Activated T-cell treated with anti-CD3 and anti-CD28 coated beads, Interleukin-2, amount 50 U/mL, for 24 hours (primary cell): ENCODE measurements around the gene GHSR.

Experiments used
- DNase-seq: peaks from one replicate; pipeline ENCODE4 v3.0.0-alpha.2; 2020
- H3K27ac Mint-ChIP-seq: 2 replicates; pipeline ENCODE4 v1.8.0; 2020; ENCODE audit warnings: mild to moderate bottlenecking, mixed read lengths
- H3K27me3 Mint-ChIP-seq: 2 replicates; pipeline ENCODE4 v1.8.0; 2020; ENCODE audit warnings: mixed read lengths
- H3K36me3 Mint-ChIP-seq: 2 replicates; pipeline ENCODE4 v1.8.0; 2020; ENCODE audit warnings: low read depth, mixed read lengths
- H3K4me1 Mint-ChIP-seq: 2 replicates; pipeline ENCODE4 v1.8.0; 2020; ENCODE audit warnings: low read depth, mixed read lengths
- H3K4me3 Mint-ChIP-seq: 2 replicates; pipeline ENCODE4 v1.8.0; 2020; ENCODE audit warnings: mild to moderate bottlenecking, moderate library complexity, mixed read lengths
- H3K9me3 Mint-ChIP-seq: 2 replicates; pipeline ENCODE4 v1.8.0; 2020; ENCODE audit warnings: mixed read lengths

Gene GHSR

DNA sequence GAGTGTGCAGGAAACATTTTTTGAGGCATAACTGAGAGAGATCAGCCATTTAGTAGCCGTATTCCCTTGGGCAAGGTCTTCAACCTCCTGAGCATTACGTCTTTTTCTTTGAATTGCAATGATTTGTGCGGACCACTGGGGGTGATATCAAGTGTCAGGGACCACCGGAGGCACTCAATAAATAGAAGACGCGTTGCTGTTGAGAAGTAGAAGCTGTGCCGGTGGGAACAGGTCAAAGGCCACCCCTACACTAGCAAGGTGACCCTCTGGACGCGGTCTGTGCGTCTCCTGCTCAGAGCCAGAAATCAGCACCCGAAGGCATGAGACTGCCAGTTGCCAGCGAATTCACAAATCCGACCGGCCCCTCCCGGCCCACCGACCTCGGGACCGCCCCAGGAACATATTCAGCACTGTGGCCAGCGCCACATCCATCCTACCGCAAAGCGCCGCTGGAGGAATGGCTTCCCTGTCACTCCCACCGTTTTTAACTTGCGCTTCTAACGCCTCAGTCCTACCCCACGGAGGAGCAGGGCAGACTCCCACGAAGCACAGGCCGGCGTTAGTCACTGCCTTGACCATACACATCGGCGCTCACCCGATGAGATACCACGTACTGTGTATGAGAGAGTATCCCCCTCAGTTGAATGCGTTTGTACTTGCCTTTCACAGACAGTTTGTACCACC lies 1.4 kb upstream of the GHSR start:
- no peak overlapping the region for H3K27ac Mint-ChIP-seq
- peak; percentile 33 for DNase-seq
- H3K27me3 Mint-ChIP-seq: peaks cover 83% of the 10 kb centered on the region
- H3K4me3 Mint-ChIP-seq: no peak overlapping the region
- H3K36me3 Mint-ChIP-seq: no peaks in the 10 kb centered on the region
- H3K4me1 Mint-ChIP-seq: peaks cover 31% of the 10 kb centered on the region
- no peaks in the 10 kb centered on the region for H3K9me3 Mint-ChIP-seq

DNA sequence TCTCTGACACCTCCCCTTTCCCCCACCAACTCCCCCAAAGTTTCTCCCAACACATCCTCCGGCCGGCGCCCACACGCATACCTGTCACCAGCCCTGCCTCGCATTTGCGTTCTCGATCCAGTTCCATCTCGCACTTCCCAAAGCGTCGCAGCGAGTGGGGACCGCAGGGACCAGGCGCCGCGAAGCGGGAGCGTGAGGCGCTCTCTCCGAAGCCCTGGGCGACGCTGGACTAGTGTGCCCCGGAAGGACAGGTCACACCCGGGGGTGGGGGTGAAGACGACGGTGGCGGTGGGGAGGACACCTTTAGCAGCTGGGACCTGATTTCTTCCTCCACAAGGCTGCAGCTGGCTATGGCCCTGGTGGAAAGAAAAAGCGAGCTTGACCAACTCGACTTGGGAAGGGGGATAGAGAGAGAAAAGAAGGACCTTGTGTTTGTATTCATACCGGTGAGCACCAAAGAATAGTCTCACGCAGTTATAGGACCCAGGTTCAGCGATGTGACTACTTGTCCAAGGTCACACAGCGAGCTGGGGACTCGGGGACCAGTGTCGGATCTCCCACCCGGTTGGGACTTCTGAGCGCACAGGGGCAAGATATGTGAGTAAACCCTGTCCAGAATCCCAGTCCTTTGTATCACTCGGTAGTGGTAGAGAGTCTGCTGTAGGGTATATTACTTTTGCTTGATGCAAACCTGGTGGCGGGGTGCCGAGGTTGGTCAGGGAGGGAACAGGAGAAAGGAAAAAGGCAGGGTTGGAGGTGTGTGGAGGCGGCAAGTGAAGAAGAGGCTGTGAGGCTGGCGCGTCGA lies 607 bp upstream of the GHSR start:
- DNase-seq: peak; percentile 31
- peaks cover 31% of the 10 kb centered on the region for H3K4me1 Mint-ChIP-seq
- H3K4me3 Mint-ChIP-seq: peak overlapping the region; percentile 39
- no peaks in the 10 kb centered on the region for H3K9me3 Mint-ChIP-seq
- H3K36me3 Mint-ChIP-seq: no peaks in the 10 kb centered on the region
- peaks cover 77% of the 10 kb centered on the region for H3K27me3 Mint-ChIP-seq
- H3K27ac Mint-ChIP-seq: no peak overlapping the region

GRCh38 chr3:172446198-172446597 lies 2.1 kb downstream of the GHSR start:
- Mint-ChIP-seq H3K4me3 (no peak overlapping the region), H3K27me3 (peaks cover 73% of the 10 kb centered on the region), H3K4me1 (peaks cover 31% of the 10 kb centered on the region)

DNA sequence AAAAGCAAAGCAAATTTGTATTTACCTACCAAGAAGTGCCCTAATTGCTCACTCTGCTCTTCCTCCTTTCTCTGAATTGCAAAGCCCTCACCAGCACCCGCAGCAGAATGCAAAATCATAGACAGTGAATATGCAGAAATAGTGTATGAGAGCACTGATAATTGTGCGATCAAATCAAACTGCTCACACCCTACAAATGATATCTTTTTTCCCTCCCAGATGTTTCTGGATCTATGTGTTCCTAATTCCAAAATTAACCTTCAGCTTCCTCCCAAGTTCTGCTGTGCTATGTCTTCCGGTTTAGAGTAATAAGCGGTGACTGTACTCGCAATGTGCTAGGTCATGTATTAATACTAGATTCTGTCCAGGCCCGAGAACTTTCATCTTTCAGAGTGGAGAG lies 3.4 kb downstream of the GHSR start:
- Mint-ChIP-seq H3K4me3 (no peak overlapping the region), H3K36me3 (no peaks in the 10 kb centered on the region), H3K27ac (no peak overlapping the region), H3K4me1 (peaks cover 29% of the 10 kb centered on the region), H3K9me3 (no peaks in the 10 kb centered on the region), H3K27me3 (peaks cover 70% of the 10 kb centered on the region)
- no peak for DNase-seq

More at GRCh38 chr3:172446198-172446597, 2.1 kb downstream of the GHSR start:
- Mint-ChIP-seq H3K9me3 (no peaks in the 10 kb centered on the region), H3K36me3 (no peaks in the 10 kb centered on the region), H3K27ac (no peak overlapping the region)
- no peak for DNase-seq

DNA sequence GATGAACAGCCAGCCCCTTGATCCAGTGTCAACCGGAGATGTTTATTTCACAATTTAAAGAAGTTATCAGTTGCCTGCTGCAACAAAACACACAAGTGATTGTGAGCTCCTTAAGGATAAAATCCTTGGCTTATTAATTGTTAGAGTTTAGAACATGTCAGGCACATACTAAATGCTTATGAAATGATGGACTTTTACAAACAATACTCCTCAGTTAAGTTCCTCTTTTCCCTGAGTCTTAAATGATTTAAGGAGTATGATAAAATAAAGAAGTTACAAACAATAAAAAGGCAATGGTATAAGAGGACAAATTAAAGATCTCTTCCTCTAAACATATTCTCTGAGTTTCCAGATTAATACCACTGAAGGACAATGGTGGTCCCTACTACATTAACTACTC lies 5.7 kb downstream of the GHSR start:
- peaks cover 66% of the 10 kb centered on the region for H3K27me3 Mint-ChIP-seq
- H3K27ac Mint-ChIP-seq: no peak overlapping the region
- no peak overlapping the region for H3K4me3 Mint-ChIP-seq
- no peaks in the 10 kb centered on the region for H3K9me3 Mint-ChIP-seq
- peaks cover 7% of the 10 kb centered on the region for H3K4me1 Mint-ChIP-seq
- no peak for DNase-seq
- H3K36me3 Mint-ChIP-seq: no peaks in the 10 kb centered on the region

GRCh38 chr3:172441581-172441980 lies 6.7 kb downstream of the GHSR start:
- no peaks in the 10 kb centered on the region for H3K4me1 Mint-ChIP-seq
- H3K27me3 Mint-ChIP-seq: peaks cover 58% of the 10 kb centered on the region
- H3K4me3 Mint-ChIP-seq: no peak overlapping the region
- no peaks in the 10 kb centered on the region for H3K36me3 Mint-ChIP-seq
- no peak overlapping the region for H3K27ac Mint-ChIP-seq
- DNase-seq: no peak
- no peaks in the 10 kb centered on the region for H3K9me3 Mint-ChIP-seq

DNA sequence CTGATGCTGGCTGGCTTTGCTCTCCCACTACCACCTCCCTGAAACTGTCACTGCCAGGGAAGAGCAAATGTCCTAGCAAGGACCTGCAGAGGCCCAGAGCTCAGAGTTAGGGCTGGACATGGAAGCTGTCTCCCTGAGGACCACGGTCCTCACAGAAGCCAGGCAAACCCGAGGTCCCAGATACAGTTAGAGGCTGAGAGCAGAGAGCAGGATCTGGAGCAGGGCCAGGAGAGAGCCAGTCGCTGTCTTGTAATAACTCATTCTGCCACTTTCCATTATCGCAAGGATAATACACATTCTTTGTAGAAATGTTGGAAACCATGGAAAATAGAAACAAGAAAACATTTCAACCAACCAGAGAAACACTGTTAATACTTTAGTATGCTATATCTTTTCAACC lies 10.1 kb downstream of the GHSR start:
- Mint-ChIP-seq H3K27me3 (peaks cover 39% of the 10 kb centered on the region), H3K4me3 (no peak overlapping the region), H3K27ac (no peak overlapping the region), H3K9me3 (peaks cover 6% of the 10 kb centered on the region), H3K4me1 (no peaks in the 10 kb centered on the region), H3K36me3 (no peaks in the 10 kb centered on the region)
- DNase-seq: no peak

- H3K27me3 Mint-ChIP-seq: peaks cover 39% of the 10 kb centered on the region
- no peak overlapping the region for H3K27ac Mint-ChIP-seq
- H3K9me3 Mint-ChIP-seq: peaks cover 9% of the 10 kb centered on the region
- DNase-seq: no peak
- no peak overlapping the region for H3K4me3 Mint-ChIP-seq
- no peaks in the 10 kb centered on the region for H3K36me3 Mint-ChIP-seq
- no peaks in the 10 kb centered on the region for H3K4me1 Mint-ChIP-seq
These were observed 10.5 kb downstream of the GHSR start for GRCh38 chr3:172437713-172438112.

DNA sequence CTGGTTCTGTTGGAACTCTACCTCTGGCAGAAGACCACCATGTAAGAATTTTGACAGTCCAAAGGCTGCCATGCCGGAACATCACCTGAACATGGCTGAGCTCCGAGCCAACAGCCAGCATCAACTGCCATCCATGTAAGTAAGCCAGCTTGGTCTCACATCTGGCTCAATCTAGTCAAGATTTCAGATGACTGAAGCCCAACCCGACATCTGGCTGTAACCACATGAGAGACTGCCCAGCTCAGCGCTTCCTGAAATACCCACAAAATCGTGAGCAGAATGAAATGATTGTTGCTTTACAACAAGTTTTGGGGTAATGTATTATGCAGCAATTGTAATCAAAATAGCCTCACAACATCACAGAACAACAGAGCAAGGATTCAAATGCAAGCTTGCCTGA lies 32.9 kb downstream of the GHSR start:
- Mint-ChIP-seq H3K27ac (no peak overlapping the region), H3K4me3 (no peak overlapping the region), H3K9me3 (no peaks in the 10 kb centered on the region), H3K27me3 (peaks cover 32% of the 10 kb centered on the region), H3K4me1 (no peaks in the 10 kb centered on the region), H3K36me3 (no peaks in the 10 kb centered on the region)
- no peak for DNase-seq

GRCh38 chr3:172411478-172411947 lies 36.7 kb downstream of the GHSR start:
- Mint-ChIP-seq H3K27ac (no peak overlapping the region), H3K4me3 (no peak overlapping the region), H3K9me3 (no peaks in the 10 kb centered on the region), H3K36me3 (no peaks in the 10 kb centered on the region), H3K4me1 (no peaks in the 10 kb centered on the region), H3K27me3 (peaks cover 19% of the 10 kb centered on the region)
- no peak for DNase-seq

DNA sequence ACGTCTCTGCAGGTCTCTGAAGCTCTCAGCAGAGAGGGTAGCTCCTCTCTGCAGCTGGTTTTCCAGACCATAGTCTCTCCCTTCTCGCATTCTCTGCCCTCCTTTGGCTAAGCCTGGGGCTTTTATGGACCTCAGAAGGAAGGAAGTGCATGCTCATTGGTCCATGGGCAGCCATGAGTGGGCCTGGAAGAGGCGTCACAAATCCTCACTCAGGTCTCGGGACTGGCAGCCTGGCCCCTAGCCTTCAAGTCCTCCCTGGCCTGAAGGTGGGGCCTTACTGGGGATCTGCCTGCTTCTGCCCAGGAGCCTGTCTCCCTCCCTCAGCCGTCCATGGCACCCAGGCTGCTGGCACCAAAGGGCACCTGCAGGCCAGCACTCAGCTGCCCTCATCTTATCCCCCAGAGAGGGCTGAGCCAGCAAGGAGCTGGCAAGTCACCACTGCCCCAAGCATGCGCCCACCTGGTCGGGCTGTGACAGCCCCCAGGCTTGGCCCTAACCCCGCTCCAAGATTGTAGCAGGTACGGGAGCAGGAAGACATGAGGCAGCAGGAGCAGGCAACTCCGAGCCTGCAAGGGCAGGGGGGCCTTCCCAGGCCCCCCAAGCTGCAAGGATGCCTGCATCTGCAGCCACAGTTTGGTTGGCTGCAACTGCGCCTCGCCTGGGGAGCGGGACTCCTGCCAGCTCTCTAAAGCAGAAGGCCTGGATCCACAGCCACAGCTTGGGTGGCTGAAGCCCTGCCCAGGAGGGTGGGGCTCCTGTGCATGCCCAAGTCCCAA lies 37.4 kb downstream of the GHSR start:
- Mint-ChIP-seq H3K36me3 (no peaks in the 10 kb centered on the region), H3K27ac (no peak overlapping the region), H3K4me1 (no peaks in the 10 kb centered on the region), H3K9me3 (no peaks in the 10 kb centered on the region), H3K27me3 (peaks cover 16% of the 10 kb centered on the region), H3K4me3 (no peak overlapping the region)
- DNase-seq: no peak

DNA sequence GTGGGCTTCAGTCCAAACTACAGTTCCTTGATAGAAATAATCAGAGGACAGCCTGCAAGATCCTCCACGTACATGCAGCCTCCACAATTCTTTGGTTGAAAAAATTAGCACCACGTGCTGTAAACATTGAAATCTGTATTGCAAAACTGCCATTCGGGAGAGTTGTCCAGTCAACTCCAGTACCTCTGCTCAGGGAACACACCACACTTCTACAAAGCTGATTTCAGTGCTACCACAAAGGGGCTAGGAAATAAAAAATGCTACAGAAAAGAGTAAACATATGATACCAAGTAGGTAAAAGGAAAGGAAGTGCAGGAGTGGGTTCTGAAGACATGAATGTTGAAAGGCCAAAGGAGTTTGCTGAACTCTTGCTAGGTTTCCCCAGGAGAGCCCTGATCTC lies 40.4 kb downstream of the GHSR start:
- H3K27ac Mint-ChIP-seq: no peak overlapping the region
- H3K36me3 Mint-ChIP-seq: no peaks in the 10 kb centered on the region
- no peak for DNase-seq
- peaks cover 7% of the 10 kb centered on the region for H3K9me3 Mint-ChIP-seq
- H3K4me3 Mint-ChIP-seq: no peak overlapping the region
- H3K4me1 Mint-ChIP-seq: no peaks in the 10 kb centered on the region
- H3K27me3 Mint-ChIP-seq: peaks cover 7% of the 10 kb centered on the region

DNA sequence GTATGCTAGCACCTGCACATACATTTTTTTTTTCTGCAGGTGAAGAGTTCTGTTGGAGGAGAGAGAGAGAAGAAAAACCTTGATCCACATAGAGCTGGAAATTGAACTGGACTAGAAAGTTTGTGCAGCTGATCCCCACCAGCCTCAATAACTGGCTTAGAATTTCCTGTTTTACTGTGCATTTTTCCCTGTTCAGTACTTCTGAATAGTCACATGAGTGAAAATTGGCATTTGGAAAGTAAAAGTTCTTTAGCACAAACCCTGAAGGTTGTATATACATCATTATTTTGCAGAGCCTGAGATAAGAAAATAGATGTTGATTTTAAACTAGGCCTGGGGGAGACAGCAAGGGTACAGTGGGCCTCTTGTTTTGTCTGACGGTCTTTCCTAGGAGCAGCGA lies 42.3 kb downstream of the GHSR start:
- Mint-ChIP-seq H3K4me1 (no peaks in the 10 kb centered on the region), H3K27ac (no peak overlapping the region), H3K36me3 (peaks cover 10% of the 10 kb centered on the region), H3K27me3 (no peaks in the 10 kb centered on the region), H3K9me3 (peaks cover 14% of the 10 kb centered on the region), H3K4me3 (no peak overlapping the region)
- no peak for DNase-seq

DNA sequence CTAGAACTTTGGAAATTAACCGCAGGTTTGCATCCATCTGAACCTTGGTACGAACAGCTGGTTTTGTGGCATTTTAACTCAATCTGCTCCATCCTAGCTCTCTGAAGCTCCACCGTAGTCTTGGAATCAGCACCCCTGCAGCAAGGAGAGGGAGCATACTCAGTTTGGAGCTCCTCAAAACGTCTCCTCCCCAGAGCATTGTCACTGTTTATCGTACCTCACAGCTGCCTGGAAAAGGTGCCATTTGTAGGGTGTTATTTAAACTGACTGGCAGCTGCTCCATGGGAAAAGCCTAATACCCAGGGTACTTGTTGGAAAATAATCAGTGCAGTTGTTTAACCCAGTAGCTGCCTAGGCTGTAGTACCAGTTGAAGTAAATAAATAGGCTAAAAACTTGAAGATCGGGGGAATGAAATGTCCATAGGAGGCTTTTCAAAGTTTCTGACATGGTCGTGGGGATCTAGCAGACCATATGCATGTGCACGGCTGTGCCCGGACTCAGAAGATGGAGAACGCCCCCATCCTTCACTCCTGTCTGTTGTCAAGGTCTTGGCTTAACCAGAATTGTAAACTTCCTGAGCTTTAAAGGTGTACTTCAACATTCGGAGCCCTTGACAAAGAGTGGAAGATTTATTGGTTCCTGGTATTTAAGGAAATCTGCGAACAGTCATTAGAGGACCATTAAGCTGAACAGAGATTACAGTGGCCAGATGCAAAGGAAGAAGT lies 43.9 kb downstream of the GHSR start:
- no peak for DNase-seq
- Mint-ChIP-seq H3K4me3 (no peak overlapping the region), H3K27ac (no peak overlapping the region), H3K9me3 (peaks cover 14% of the 10 kb centered on the region), H3K36me3 (peaks cover 13% of the 10 kb centered on the region), H3K27me3 (no peaks in the 10 kb centered on the region), H3K4me1 (no peaks in the 10 kb centered on the region)
